Stomach (tissue), 4 donors: Measurements from ENCODE around the gene MMD.

Experiments used
- CTCF ChIP-seq, 7 experiments: fragments of 450-650 bp in 4 of 7; fragments of 200-600 bp in 3 of 7; sonication (generic) in 3 of 7; IDR thresholded peaks; one replicate each; pipeline ENCODE4 v1.5.1; 2016 to 2019; ENCODE audit warnings: antibody characterized with exemption in 7 of 7, control low read depth in 2 of 7, mild to moderate bottlenecking in 1 of 7
- POLR2A ChIP-seq, 4 donors: fragments of 450-650 bp; IDR thresholded peaks; one replicate each; pipeline ENCODE4 v1.6.1; 2016; ENCODE audit warnings: antibody characterized with exemption in 4 of 4, control low read depth in 2 of 4, mild to moderate bottlenecking in 1 of 4, moderate library complexity in 1 of 4
- POLR2AphosphoS5 ChIP-seq, 3 donors: sonication (generic); formaldehyde crosslinking; IDR thresholded peaks; one replicate each; pipeline ENCODE4 v1.6.1; 2016; ENCODE audit warnings: antibody characterized with exemption in 3 of 3

- TF ChIP-seq POLR2A (IDR thresholded peaks at IDR 0.05) (no peak), POLR2AphosphoS5 (IDR thresholded peaks at IDR 0.05) (no peak), CTCF (IDR thresholded peaks at IDR 0.05) (no peak)
Observed at GRCh38 chr17:55409030-55409800, 12.4 kb downstream of the MMD start.
